DND-41 (cell line): ENCODE data around the gene LCN9.

Experiments used
- ATAC-seq: fragments of 200-7000 bp; cut with Tn5 transposase; 3 replicates; pipeline ENCODE4 v1.9.1; 2021; ENCODE audit warnings: low read depth; ENCODE audit not compliant: insufficient read depth
- DNase-seq: peaks from one replicate; pipeline ENCODE4 v3.0.0-alpha.2; 2020
- H2AFZ ChIP-seq: 2 replicates; pipeline ENCODE4 v1.6.0; 2012; ENCODE audit warnings: low read depth, low read length
- H3K27ac ChIP-seq: 2 replicates; pipeline ENCODE4 v1.5.1; 2012; ENCODE audit warnings: low read length, inconsistent platforms
- H3K27me3 ChIP-seq: fragments of 200-600 bp; sonication (generic); 2 replicates; pipeline ENCODE4 v1.6.0; 2012; ENCODE audit warnings: low read length, mild to moderate bottlenecking, inconsistent platforms; ENCODE audit not compliant: insufficient read depth, poor library complexity
- H3K36me3 ChIP-seq: 2 replicates; pipeline ENCODE4 v1.5.1; 2012; ENCODE audit warnings: low read length, inconsistent platforms; ENCODE audit not compliant: insufficient read depth
- H3K4me1 ChIP-seq: 2 replicates; pipeline ENCODE4 v1.5.1; 2012; ENCODE audit warnings: mild to moderate bottlenecking, low read length; ENCODE audit not compliant: insufficient read depth
- H3K4me2 ChIP-seq: 2 replicates; pipeline ENCODE4 v1.6.0; 2012; ENCODE audit warnings: mild to moderate bottlenecking, moderate library complexity, low read length, inconsistent platforms; ENCODE audit not compliant: insufficient read depth
- H3K4me3 ChIP-seq, 2 experiments: fragments of 200-600 bp in 1 of 2; shearing (Covaris generic) in 1 of 2; 2 replicates each; pipeline ENCODE4 v1.5.1; 2012 to 2016; ENCODE audit warnings: inconsistent platforms in 2 of 2, low read length in 2 of 2, mild to moderate bottlenecking in 2 of 2, low read depth in 1 of 2, moderate library complexity in 1 of 2
- H3K79me2 ChIP-seq: 2 replicates; pipeline ENCODE4 v1.6.0; 2012; ENCODE audit warnings: low read length, inconsistent platforms; ENCODE audit not compliant: insufficient read depth
- H3K9ac ChIP-seq: 2 replicates; pipeline ENCODE4 v1.6.0; 2012; ENCODE audit warnings: low read depth, mild to moderate bottlenecking, inconsistent platforms, low read length, moderate library complexity
- H3K9me3 ChIP-seq: 2 replicates; pipeline ENCODE4 v1.5.1; 2012; ENCODE audit warnings: low read length, moderate library complexity, mild to moderate bottlenecking, inconsistent platforms; ENCODE audit not compliant: insufficient read depth, severe bottlenecking
- H4K20me1 ChIP-seq: 2 replicates; pipeline ENCODE4 v1.6.0; 2012; ENCODE audit warnings: low read length; ENCODE audit not compliant: insufficient read depth
- EZH2 ChIP-seq: IDR thresholded peaks from 3 replicates; pipeline ENCODE4 v1.6.1; 2012; ENCODE audit warnings: borderline replicate concordance, low read depth, mild to moderate bottlenecking, moderate library complexity, low read length, inconsistent platforms; ENCODE audit not compliant: severe bottlenecking
- TF ChIP-seq, protein P1 (sequence below): IDR thresholded peaks from 2 replicates; pipeline ENCODE4 v1.5.1; 2012; ENCODE audit warnings: borderline replicate concordance, low read length, moderate library complexity, mild to moderate bottlenecking; ENCODE audit not compliant: poor library complexity, severe bottlenecking; ENCODE audit errors: extremely low read depth

LCN9 gene

DNA sequence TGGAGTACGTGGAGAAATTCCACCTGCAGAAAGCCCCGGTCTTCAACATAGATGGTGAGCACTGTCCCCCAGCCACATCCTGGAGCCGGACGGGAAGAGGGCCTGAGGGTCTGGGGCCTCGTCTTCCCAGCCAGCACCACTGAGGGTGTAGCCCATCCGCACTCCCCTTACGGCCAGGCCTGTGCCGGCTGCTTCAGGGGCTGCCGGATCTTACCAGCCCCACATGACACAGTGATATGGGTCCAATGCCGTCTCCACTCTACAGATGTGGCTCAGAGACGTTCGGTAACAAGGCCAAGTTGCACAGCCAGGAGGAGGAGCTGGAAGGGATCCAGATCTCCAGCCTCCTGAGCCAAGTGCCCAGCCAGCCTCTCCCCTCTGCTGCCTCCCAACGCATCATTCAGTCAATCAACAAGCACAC lies 45.1 kb upstream of the LCN9 start:
- Histone ChIP-seq H3K4me3 (no peak overlapping the region), H2AFZ (no peak overlapping the region), H3K4me2 (no peak overlapping the region), H3K27me3 (no peaks in the 10 kb centered on the region), H3K36me3 (no peaks in the 10 kb centered on the region), H3K27ac (no peak overlapping the region), H4K20me1 (no peaks in the 10 kb centered on the region), H3K9me3 (no peaks in the 10 kb centered on the region), H3K9ac (no peak overlapping the region), H3K4me1 (no peaks in the 10 kb centered on the region), H3K79me2 (no peaks in the 10 kb centered on the region)
- DNase-seq (no peak), ATAC-seq (no peak)
- TF ChIP-seq, protein P1, sequence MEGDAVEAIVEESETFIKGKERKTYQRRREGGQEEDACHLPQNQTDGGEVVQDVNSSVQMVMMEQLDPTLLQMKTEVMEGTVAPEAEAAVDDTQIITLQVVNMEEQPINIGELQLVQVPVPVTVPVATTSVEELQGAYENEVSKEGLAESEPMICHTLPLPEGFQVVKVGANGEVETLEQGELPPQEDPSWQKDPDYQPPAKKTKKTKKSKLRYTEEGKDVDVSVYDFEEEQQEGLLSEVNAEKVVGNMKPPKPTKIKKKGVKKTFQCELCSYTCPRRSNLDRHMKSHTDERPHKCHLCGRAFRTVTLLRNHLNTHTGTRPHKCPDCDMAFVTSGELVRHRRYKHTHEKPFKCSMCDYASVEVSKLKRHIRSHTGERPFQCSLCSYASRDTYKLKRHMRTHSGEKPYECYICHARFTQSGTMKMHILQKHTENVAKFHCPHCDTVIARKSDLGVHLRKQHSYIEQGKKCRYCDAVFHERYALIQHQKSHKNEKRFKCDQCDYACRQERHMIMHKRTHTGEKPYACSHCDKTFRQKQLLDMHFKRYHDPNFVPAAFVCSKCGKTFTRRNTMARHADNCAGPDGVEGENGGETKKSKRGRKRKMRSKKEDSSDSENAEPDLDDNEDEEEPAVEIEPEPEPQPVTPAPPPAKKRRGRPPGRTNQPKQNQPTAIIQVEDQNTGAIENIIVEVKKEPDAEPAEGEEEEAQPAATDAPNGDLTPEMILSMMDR: no peak
- TF ChIP-seq EZH2: no peak

DNA sequence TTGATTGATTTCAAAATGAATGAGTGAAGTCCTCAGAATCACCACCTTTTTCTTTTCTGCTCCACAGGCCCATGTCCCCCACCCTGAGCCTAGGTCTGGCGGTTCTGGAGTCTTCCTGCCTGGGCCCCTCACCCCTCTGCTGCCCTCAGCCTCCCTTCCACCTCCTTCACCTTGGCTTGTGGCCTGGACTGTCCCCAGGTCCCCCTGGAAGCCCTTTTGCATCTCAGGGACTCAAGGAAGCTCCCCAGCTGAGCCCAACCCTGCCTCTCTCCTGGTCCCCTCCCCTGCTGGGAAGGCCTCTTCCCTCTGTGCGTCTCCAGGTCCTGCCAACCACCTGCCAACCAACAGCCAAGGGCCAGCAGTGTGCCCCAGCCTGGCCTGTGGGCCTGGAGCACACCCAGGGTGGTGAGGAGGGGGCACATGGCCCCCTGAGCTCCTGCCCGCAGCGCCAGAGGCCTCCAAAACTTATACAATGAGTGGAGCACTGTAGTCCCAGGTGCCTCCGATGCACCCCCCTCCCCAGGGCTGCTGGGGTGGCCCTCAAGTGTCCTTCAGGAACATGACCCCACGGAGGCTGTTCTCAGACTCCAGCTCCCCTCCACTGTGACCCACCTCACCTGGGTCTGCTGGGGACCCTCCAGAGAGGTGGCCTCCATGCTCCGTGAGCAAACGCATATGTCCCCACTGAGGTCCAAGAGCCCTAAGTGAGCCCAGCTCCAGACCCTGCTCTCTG lies 44.1 kb upstream of the LCN9 start:
- H3K4me2 ChIP-seq: no peak overlapping the region
- H3K9me3 ChIP-seq: no peaks in the 10 kb centered on the region
- H3K4me1 ChIP-seq: no peaks in the 10 kb centered on the region
- H3K4me3 ChIP-seq: no peak overlapping the region
- no peak overlapping the region for H3K9ac ChIP-seq
- DNase-seq (no peak), ATAC-seq (no peak)
- H3K79me2 ChIP-seq: no peaks in the 10 kb centered on the region
- no peaks in the 10 kb centered on the region for H3K27me3 ChIP-seq
- no peak overlapping the region for H3K27ac ChIP-seq
- H4K20me1 ChIP-seq: no peaks in the 10 kb centered on the region
- TF ChIP-seq, protein P1: no peak
- TF ChIP-seq EZH2: no peak
- no peak overlapping the region for H2AFZ ChIP-seq
- H3K36me3 ChIP-seq: no peaks in the 10 kb centered on the region

GRCh38 chr9:135619599-135619886 lies 43.6 kb upstream of the LCN9 start:
- TF ChIP-seq, protein P1: no peak
- no peak for TF ChIP-seq EZH2
- ATAC-seq (no peak), DNase-seq (no peak)

GRCh38 chr9:135620558-135620957 lies 42.6 kb upstream of the LCN9 start:
- Histone ChIP-seq H3K4me3 (no peak overlapping the region), H2AFZ (no peak overlapping the region), H3K4me2 (no peak overlapping the region), H3K27me3 (no peaks in the 10 kb centered on the region), H3K79me2 (no peaks in the 10 kb centered on the region), H3K4me1 (no peaks in the 10 kb centered on the region), H3K36me3 (no peaks in the 10 kb centered on the region), H3K9ac (no peak overlapping the region), H3K27ac (no peak overlapping the region), H3K9me3 (no peaks in the 10 kb centered on the region), H4K20me1 (no peaks in the 10 kb centered on the region)
- DNase-seq (no peak), ATAC-seq (no peak)
- TF ChIP-seq, protein P1: no peak
- no peak for TF ChIP-seq EZH2

More at GRCh38 chr9:135619599-135619886, 43.6 kb upstream of the LCN9 start:
- Histone ChIP-seq H3K4me1 (no peaks in the 10 kb centered on the region), H4K20me1 (no peaks in the 10 kb centered on the region), H3K79me2 (no peaks in the 10 kb centered on the region), H3K27ac (no peak overlapping the region), H3K4me3 (no peak overlapping the region), H2AFZ (no peak overlapping the region), H3K36me3 (no peaks in the 10 kb centered on the region), H3K27me3 (no peaks in the 10 kb centered on the region), H3K4me2 (no peak overlapping the region), H3K9me3 (no peaks in the 10 kb centered on the region), H3K9ac (no peak overlapping the region)
